ENCODE results near the gene FNDC3B.

- TF ChIP-seq SIN3A (IDR thresholded peaks at IDR 0.05; ENCODE audit: borderline replicate concordance, insufficient read depth, low read length) (no peak), POLR2AphosphoS5 (IDR thresholded peaks at IDR 0.05; ENCODE audit: low read depth, low read length) (no peak), TAF1 (IDR thresholded peaks at IDR 0.05; ENCODE audit: borderline replicate concordance, insufficient read depth, low read length) (no peak), FOXP2 (optimal IDR thresholded peaks at IDR 0.05; ENCODE audit: borderline replicate concordance, extremely low read depth, extremely low read length, insufficient read depth) (no peak)
- TF ChIP-seq, protein P1, sequence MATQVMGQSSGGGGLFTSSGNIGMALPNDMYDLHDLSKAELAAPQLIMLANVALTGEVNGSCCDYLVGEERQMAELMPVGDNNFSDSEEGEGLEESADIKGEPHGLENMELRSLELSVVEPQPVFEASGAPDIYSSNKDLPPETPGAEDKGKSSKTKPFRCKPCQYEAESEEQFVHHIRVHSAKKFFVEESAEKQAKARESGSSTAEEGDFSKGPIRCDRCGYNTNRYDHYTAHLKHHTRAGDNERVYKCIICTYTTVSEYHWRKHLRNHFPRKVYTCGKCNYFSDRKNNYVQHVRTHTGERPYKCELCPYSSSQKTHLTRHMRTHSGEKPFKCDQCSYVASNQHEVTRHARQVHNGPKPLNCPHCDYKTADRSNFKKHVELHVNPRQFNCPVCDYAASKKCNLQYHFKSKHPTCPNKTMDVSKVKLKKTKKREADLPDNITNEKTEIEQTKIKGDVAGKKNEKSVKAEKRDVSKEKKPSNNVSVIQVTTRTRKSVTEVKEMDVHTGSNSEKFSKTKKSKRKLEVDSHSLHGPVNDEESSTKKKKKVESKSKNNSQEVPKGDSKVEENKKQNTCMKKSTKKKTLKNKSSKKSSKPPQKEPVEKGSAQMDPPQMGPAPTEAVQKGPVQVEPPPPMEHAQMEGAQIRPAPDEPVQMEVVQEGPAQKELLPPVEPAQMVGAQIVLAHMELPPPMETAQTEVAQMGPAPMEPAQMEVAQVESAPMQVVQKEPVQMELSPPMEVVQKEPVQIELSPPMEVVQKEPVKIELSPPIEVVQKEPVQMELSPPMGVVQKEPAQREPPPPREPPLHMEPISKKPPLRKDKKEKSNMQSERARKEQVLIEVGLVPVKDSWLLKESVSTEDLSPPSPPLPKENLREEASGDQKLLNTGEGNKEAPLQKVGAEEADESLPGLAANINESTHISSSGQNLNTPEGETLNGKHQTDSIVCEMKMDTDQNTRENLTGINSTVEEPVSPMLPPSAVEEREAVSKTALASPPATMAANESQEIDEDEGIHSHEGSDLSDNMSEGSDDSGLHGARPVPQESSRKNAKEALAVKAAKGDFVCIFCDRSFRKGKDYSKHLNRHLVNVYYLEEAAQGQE (IDR thresholded peaks at IDR 0.05; ENCODE audit: insufficient read depth in 1 of 2, low read depth in 2 of 2, low read length in 2 of 2): no peak
These were observed 266.2 kb downstream of the FNDC3B start for GRCh38 chr3:172305552-172305951.

Measured in PFSK-1 (cell line).